Cerebellar nuclear complex (tissue), 1 donor: ENCODE results near the gene WIZ.

ENCODE experiments used
- DNase-seq, 2 experiments: peaks; one replicate each; lab custom pipeline; 2025; lab: John Stamatoyannopoulos, UW

The WIZ gene

GRCh38 chr19:15464394-15465385, 14.9 kb upstream of the WIZ start, which contains the start of gene RASAL3:
Gene RASAL3 (minus strand): TSS chr19:15464544. CDS start chr19:15464358, 186 bp downstream.
- no peak for DNase-seq

GRCh38 chr19:15463861-15464371, 14.2 kb upstream of the WIZ start:
- no peak for DNase-seq

DNA sequence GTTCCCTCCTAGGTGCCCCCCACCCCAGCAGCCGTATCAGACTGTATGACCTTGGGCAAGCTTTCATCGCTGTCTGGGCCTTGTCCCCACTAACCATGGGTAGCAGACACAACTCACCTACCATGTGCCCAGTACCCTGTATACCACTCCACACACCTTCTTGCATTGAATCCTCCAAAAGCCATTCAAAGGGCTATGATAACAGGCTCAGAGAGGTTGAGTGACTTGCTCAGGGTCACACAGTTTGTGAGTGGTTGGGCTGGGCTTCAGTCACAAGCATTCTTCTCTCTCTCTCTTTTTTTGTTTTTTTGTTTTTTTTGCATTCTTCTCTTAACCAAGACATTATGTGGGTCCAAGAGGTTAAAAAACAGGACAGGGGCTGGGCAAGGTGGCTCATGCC, 11.9 kb upstream of the WIZ start:
- DNase-seq: no peak

- no peak for DNase-seq
These were observed 8.1 kb upstream of the WIZ start for GRCh38 chr19:15457701-15458484.

GRCh38 chr19:15456871-15457700, 7.3 kb upstream of the WIZ start:
- DNase-seq: no peak

- DNase-seq: no peak
These were observed 6.7 kb upstream of the WIZ start for GRCh38 chr19:15456441-15456840.

DNA sequence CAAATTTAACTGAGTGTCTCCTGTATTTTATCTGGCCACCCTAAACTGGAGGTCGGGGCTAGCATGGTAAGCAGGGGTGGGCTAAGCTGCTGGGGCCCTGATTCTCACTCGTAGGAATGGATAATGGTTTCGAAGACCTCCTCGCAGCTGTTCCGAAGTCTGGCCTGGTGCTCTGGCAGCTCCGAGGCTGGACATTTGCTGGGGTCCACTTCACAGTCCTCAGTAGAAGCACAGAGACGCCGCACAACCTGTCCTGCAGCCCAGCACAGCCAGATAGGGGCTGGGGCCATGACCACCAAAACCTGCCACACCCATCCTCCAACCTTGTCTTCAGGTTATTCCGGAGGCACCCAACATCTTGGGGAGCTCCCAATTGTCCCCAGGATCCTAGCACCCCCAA, 6.2 kb upstream of the WIZ start:
- DNase-seq: no peak

DNA sequence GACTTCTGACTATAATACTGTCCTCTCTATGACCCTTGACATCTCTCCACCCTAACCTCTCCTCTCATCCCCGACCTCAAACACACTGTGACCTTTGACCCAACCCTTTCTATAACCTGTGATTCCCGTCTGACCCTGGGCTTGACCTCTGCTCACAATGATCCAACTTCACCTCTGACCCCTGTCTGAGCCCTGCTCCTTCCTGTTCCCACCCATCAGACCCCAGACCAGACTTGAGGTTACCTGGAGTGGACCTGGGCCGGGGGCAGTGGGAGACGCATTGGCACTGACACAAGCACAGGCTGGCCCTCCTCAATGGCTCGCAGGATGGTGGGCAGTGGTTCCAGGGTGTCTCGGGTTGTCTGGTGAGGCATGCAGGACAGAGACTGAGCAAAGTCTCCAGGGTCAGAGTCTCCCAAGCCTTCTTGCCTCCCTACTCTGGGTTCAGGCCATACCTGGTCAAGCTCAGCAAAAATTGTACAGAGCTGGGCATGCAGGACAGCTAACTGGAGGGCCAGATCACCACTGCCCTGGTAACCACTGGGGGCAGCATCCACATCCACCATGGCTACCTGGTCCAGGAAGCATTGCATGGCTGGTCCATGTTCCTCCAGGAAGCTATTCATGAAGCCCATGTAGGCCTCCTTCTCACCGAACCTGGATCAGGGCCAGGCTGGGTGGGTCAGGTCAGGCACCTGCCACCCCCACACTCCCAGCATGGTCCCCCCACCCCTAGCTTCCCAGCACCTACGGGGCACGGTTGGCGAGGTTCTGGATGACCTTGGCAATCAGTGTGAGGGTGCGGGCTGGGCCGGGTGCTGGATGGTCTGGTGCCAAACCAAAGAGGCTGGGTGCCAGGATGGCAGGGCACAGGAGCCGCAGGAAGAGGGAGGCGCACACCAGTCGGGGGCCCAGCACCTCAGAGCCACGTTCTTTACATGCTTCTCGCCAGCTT, 4.4 kb upstream of the WIZ start:
- DNase-seq: no peak

DNA sequence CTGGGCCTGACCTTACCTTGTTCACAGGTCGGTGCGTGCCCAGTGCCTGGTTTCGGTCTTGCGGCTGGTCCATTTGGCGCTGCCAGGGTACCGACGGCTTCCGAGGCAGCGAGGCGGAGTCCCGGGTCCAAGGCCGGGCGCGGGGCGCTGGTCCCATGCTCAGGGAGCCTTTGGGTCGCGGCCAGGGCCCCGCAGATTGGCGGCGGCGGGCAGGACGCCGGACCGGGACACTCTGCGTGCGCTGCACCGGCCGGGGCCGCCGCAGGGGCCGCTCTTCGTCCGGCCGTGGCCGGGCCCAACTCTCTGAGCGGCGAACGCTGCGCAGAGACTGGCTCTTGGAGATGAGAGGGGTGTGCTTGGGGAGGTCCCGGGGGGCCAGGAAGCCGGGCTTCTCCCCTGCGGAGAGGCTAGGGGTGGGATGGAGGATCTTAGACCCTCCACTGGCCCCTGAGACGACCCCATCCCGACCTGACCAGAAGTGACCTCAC, 3.4 kb upstream of the WIZ start:
- DNase-seq: no peak

DNA sequence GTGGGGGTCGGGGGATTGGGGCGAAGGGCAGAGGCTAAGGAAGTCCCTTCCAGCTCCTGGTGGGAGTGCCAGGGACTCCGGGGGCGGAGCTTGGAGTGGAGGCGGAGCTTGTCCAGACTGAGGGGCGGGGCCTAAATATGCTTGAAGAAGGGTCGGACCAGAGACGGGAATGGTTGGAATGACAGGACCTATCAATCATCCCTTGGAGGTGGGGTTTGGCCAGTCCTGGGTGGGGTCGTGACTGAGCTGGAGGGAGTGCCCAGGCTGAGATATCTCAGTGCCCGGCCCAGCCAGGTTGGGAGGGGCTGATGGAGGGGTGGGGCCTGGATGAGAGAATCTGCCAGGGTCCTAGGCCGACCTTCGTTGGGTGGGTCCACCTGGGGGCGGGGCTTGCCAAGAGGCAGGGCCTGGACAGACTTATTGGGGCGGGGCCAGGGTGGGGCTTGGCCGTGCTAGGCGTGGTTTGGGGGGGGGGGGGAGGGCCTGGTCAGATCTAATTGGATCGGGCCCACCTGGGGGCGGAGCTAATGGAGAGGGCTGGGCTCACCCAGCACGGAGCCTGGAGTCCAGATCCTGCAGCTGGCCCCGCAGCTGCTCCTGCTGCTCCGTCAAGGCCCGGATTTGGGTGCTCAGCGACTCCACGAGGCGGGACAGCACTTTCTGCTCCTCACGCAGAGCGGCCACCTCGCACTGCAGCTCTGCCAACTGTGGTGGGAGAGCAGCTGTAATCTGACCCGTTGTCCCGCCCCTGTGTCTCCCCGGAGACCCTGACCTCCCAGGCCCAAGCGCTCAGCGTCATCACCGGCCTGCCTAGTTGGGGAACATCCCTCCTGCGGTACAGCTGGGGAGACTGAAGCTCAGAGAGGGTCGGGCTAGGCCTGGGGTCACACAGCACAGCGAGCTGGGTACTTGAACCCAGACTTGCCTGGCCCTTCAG, 2.6 kb upstream of the WIZ start:
- no peak for DNase-seq

GRCh38 chr19:15450528-15450890, 753 bp upstream of the WIZ start:
- DNase-seq: no peak

GRCh38 chr19:15448778-15449619, 757 bp downstream of the WIZ start:
- DNase-seq: no peak

GRCh38 chr19:15448044-15448777, 1.5 kb downstream of the WIZ start:
- DNase-seq: no peak

DNA sequence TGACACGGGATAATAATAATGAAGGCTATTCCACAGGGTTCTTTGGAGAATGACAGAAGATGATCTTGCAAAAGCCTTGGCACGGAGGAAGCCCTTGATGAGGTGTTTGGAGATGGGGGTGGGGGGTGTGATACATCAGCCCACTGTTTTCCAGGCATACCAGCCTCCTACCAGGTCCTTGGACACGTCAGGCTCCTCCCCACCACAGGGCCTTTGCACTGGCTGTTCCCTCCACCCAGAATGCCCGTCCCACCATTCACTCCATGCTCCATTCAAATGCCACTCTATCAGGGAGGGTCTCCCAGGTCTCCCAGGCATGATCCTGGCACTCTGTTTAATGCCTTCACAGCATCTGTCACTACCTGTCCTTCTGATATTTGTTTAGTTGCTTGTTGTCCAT, 2.7 kb downstream of the WIZ start:
- no peak for DNase-seq

GRCh38 chr19:15445807-15446376, 3.9 kb downstream of the WIZ start:
- DNase-seq: no peak

DNA sequence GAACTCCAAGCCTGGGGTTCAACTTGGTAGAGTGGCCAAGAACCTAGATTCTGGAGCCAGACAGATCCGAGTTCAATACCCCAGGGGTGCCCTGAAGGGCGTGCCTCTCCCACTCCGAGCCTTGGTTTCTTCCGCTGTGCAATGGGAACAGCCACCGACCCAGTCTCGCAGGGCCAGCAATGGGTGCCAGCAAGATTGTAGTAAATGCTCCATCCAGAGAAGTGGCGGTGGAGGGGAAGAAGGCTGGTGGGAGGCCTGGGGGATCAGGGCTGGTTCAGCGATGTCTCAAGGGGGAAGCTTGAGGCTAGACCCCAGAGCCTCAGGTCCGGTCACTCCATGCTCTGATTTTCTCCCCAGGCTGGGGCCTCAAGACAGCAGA, 4.5 kb downstream of the WIZ start:
- no peak for DNase-seq

- no peak for DNase-seq
These were observed 5.1 kb downstream of the WIZ start for GRCh38 chr19:15444505-15445226.
